HepG2 (cell line): Measurements from ENCODE around the gene ZBTB46. TPM values are rescaled to one million over a fixed set of nuclear protein-coding genes. Genes with fewer than 3 reads are reported as not detected.

Experiments
- ARNT ChIP-seq: fragments of 450-650 bp; IDR thresholded peaks from 2 replicates; pipeline ENCODE4 v1.6.1; 2017
- BATF2 ChIP-seq: sonication (generic); formaldehyde crosslinking; IDR thresholded peaks from 2 replicates; pipeline ENCODE4 v1.8.0; 2022; ENCODE audit warnings: mild to moderate bottlenecking, missing genetic modification reagents, moderate library complexity
- DNMT3B ChIP-seq: conservative IDR thresholded peaks from 2 replicates; pipeline ENCODE4 v1.6.1; 2016; ENCODE audit warnings: missing biosample characterization, control low read depth
- DRAP1 ChIP-seq: IDR thresholded peaks from 2 replicates; pipeline ENCODE4 v1.6.1; 2016; ENCODE audit warnings: missing genetic modification reagents, missing compliant biosample characterization
- EP300 ChIP-seq, 3 experiments: sonication (generic) in 1 of 3; formaldehyde crosslinking in 1 of 3; IDR thresholded peaks; 2 replicates each; pipeline versions ENCODE4 v1.5.1 to v1.6.1; 2011 to 2020; ENCODE audit warnings: low read depth in 2 of 3, low read length in 2 of 3, borderline replicate concordance in 1 of 3, improper control_type of control experiment in 1 of 3, mild to moderate bottlenecking in 1 of 3, missing genetic modification reagents in 1 of 3, moderate library complexity in 1 of 3
- FOXA3 ChIP-seq: IDR thresholded peaks from 2 replicates; pipeline ENCODE4 v1.6.1; 2016; ENCODE audit warnings: missing genetic modification reagents, missing compliant biosample characterization
- HDAC6 ChIP-seq: fragments of 200-600 bp; sonication (generic); IDR thresholded peaks from 2 replicates; pipeline ENCODE4 v1.7.0; 2017; ENCODE audit warnings: mild to moderate bottlenecking, antibody characterized with exemption, low read length, low read depth
- HNF4A ChIP-seq: sonication (generic); formaldehyde crosslinking; IDR thresholded peaks from 2 replicates; pipeline ENCODE4 v1.4.0; 2020; ENCODE audit warnings: missing genetic modification reagents
- NFYB ChIP-seq: sonication (generic); formaldehyde crosslinking; IDR thresholded peaks from 2 replicates; pipeline ENCODE4 v1.4.0; 2020; ENCODE audit warnings: missing genetic modification reagents
- PREB ChIP-seq: sonication (generic); formaldehyde crosslinking; IDR thresholded peaks from 2 replicates; pipeline ENCODE4 v1.4.0; 2020; ENCODE audit warnings: missing genetic modification reagents
- REL ChIP-seq: sonication (generic); formaldehyde crosslinking; conservative IDR thresholded peaks from 2 replicates; pipeline ENCODE4 v1.8.0; 2022; ENCODE audit warnings: mild to moderate bottlenecking, missing genetic modification reagents, moderate library complexity
- REPIN1 ChIP-seq: sonication (generic); formaldehyde crosslinking; IDR thresholded peaks from 2 replicates; pipeline ENCODE4 v1.8.0; 2022; ENCODE audit warnings: missing genetic modification reagents, low read depth, mild to moderate bottlenecking, borderline replicate concordance
- SNAPC5 ChIP-seq: sonication (generic); formaldehyde crosslinking; IDR thresholded peaks from 2 replicates; pipeline ENCODE4 v1.8.1; 2023; ENCODE audit warnings: mild to moderate bottlenecking, missing genetic modification reagents, borderline replicate concordance
- TCF7L2 ChIP-seq: IDR thresholded peaks from 2 replicates; pipeline ENCODE4 v1.6.1; 2011; ENCODE audit warnings: mild to moderate bottlenecking, low read depth, low read length, moderate library complexity
- TOPORS ChIP-seq: sonication (generic); formaldehyde crosslinking; IDR thresholded peaks from 2 replicates; pipeline ENCODE4 v1.8.0; 2023; ENCODE audit warnings: mild to moderate bottlenecking, missing genetic modification reagents
- YEATS2 ChIP-seq: sonication (generic); formaldehyde crosslinking; IDR thresholded peaks from 2 replicates; pipeline ENCODE4 v1.4.0; 2020; ENCODE audit warnings: missing genetic modification reagents, borderline replicate concordance
- ZBTB37 ChIP-seq: sonication (generic); formaldehyde crosslinking; IDR thresholded peaks from 2 replicates; pipeline ENCODE4 v1.4.0; 2020; ENCODE audit warnings: mild to moderate bottlenecking, missing genetic modification reagents
- ZKSCAN1 ChIP-seq: fragments of 150-350 bp; IDR thresholded peaks from 2 replicates; pipeline ENCODE4 v1.6.1; 2014; ENCODE audit warnings: low read length
- ZNF180 ChIP-seq: sonication (generic); formaldehyde crosslinking; IDR thresholded peaks from 2 replicates; pipeline ENCODE4 v1.4.0; 2020; ENCODE audit warnings: low read depth, missing genetic modification reagents, borderline replicate concordance
- ZNF34 ChIP-seq: sonication (generic); formaldehyde crosslinking; IDR thresholded peaks from 2 replicates; pipeline ENCODE4 v1.4.0; 2020; ENCODE audit warnings: mild to moderate bottlenecking, missing genetic modification reagents, borderline replicate concordance
- ZNF432 ChIP-seq: sonication (generic); formaldehyde crosslinking; IDR thresholded peaks from 2 replicates; pipeline ENCODE4 v1.5.0; 2020; ENCODE audit warnings: missing genetic modification reagents, mild to moderate bottlenecking, borderline replicate concordance
- ZNF569 ChIP-seq: sonication (generic); formaldehyde crosslinking; IDR thresholded peaks from 2 replicates; pipeline ENCODE4 v1.5.0; 2020; ENCODE audit warnings: mild to moderate bottlenecking, missing genetic modification reagents, moderate library complexity, borderline replicate concordance
- ZNF605 ChIP-seq: sonication (generic); formaldehyde crosslinking; IDR thresholded peaks from 2 replicates; pipeline ENCODE4 v1.8.0; 2022; ENCODE audit warnings: mild to moderate bottlenecking, missing genetic modification reagents
- ZNF740 ChIP-seq: sonication (generic); formaldehyde crosslinking; IDR thresholded peaks from 2 replicates; pipeline ENCODE4 v1.4.0; 2020; ENCODE audit warnings: missing genetic modification reagents
- ZNF777 ChIP-seq: sonication (generic); formaldehyde crosslinking; IDR thresholded peaks from 2 replicates; pipeline ENCODE4 v1.4.0; 2020; ENCODE audit warnings: missing genetic modification reagents
- ZNF782 ChIP-seq: sonication (generic); formaldehyde crosslinking; IDR thresholded peaks from 2 replicates; pipeline ENCODE4 v1.4.0; 2020; ENCODE audit warnings: missing genetic modification reagents, mild to moderate bottlenecking, borderline replicate concordance
- polyA plus RNA-seq, 8 experiments: library from polyadenylated mRNA; depleted of rRNA in 3 of 8; stranded (reverse) in 7 of 8; unstranded in 1 of 8; fragments of >200 nt; fragmentation: Illumina TruSeq in 4 of 8; extraction: Trizol in 4 of 8; gene quantifications; 2 replicates each; pipeline versions ENCODE4 v1.2.1 to v1.2.3, GENCODE V29; 2011 to 2016; ENCODE audit warnings: low read depth in 4 of 8, missing spikeins in 1 of 8, mixed read lengths in 1 of 8; ENCODE audit not compliant: insufficient read depth in 1 of 8
- total RNA-seq, 5 experiments: library from RNA; depleted of rRNA; stranded (reverse); fragments of >200 nt; fragmentation: Illumina TruSeq; extraction: Trizol; gene quantifications; 2 replicates each; pipeline ENCODE4 v1.2.3, GENCODE V29; 2016; ENCODE audit warnings: low read depth in 1 of 5

The ZBTB46 gene
- total and polyA plus RNA-seq, 2 of the 13 experiments (the other 11 are each of a cell fraction or from before 2014, with no cell fraction given), result 1.6 to 13.5 TPM

- peak; percentile 21; the same call in 1 of the 2 replicates for TF ChIP-seq REPIN1 (CRISPR knock-in tag)
- no peak for TF ChIP-seq YEATS2 (CRISPR knock-in tag)
- no peak for TF ChIP-seq PREB (CRISPR knock-in tag)
- no peak for TF ChIP-seq ZNF777 (CRISPR knock-in tag)
- no peak for TF ChIP-seq ZNF180
- TF ChIP-seq SNAPC5 (CRISPR knock-in tag), result no peak; the same call in 1 of the 2 replicates
- TF ChIP-seq ZNF432 (CRISPR knock-in tag), result no peak
- no peak for TF ChIP-seq BATF2
- peak; percentile 4; the same call in 1 of the 2 replicates for TF ChIP-seq FOXA3 (CRISPR knock-in tag)
- TF ChIP-seq TOPORS (CRISPR knock-in tag), result no peak; the same call in 1 of the 2 replicates
- no peak for TF ChIP-seq DNMT3B
- TF ChIP-seq REL (CRISPR knock-in tag), result no peak; the same call in 1 of the 2 replicates
- no peak for TF ChIP-seq TCF7L2
- TF ChIP-seq ZNF569 (CRISPR knock-in tag), result no peak
- no peak for TF ChIP-seq EP300 (IDR thresholded peaks at IDR 0.05; ENCODE audit: low read depth in 2 of 2, low read length in 2 of 2)
- no peak for TF ChIP-seq EP300 (CRISPR knock-in tag; IDR thresholded peaks at IDR 0.05; ENCODE audit: borderline replicate concordance)
- TF ChIP-seq ZNF34 (CRISPR knock-in tag), result no peak
- no peak for TF ChIP-seq DRAP1 (CRISPR knock-in tag)
- peak; percentile 50 for TF ChIP-seq NFYB (CRISPR knock-in tag)
- no peak for TF ChIP-seq HDAC6
- peak; percentile 63 for TF ChIP-seq ZNF782 (CRISPR knock-in tag)
- TF ChIP-seq HNF4A (CRISPR knock-in tag), result no peak
- no peak for TF ChIP-seq ZKSCAN1
- no peak for TF ChIP-seq ARNT
- TF ChIP-seq ZNF740 (CRISPR knock-in tag), result no peak; the same call in 1 of the 2 replicates
- TF ChIP-seq ZNF605 (CRISPR knock-in tag), result no peak
- peak; percentile 64; the same call in 1 of the 2 replicates for TF ChIP-seq ZBTB37 (CRISPR knock-in tag)
These were observed 94.0 kb downstream of the ZBTB46 start (continued) for GRCh38 chr20:63736893-63737694.
